ENCODE results near the gene SYS1.

The SYS1 gene

DNA sequence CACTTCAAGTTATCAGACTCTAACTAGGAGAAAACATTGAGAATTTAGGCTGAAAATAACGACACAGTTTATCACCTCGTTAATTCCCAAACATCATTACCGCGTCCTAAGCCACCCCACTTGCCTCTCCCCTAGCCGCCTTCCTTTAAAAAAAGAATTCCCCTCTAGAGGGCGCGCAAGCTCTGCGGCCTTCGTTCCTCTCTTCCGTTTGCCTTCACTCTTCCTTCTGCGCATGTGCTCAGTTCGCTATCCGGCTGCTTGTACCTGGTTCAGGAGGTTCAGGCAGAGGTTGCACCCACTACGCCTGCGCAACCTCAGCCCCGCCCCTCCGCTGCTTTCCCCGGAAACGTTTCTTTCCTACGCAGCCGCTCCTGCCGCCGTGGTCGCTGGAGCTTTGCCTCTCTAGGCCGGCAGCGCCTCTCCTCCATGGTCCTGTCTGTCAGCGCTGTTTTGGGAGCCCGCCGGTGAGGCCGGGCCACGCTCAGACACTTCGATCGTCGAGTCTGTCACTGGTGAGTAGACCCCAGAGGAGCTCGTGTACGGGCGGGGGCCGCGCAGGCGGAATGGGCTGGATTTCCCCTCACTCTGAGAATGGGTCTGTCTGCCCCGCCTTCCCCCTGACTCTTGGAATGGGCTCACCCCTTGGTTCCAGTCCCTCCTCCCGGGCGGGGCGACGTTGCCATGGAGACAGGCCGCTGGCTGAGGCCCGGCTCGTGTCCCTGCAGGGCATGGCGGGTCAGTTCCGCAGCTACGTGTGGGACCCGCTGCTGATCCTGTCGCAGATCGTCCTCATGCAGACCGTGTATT, at the start of gene SYS1:
TSS of gene SYS1 (plus strand) at position 353 of the 807 bp plus-strand sequence. CDS start at position 729, 376 bp downstream.
- peak; percentile 85 to 100 (median 97) for DNase-seq

DNA sequence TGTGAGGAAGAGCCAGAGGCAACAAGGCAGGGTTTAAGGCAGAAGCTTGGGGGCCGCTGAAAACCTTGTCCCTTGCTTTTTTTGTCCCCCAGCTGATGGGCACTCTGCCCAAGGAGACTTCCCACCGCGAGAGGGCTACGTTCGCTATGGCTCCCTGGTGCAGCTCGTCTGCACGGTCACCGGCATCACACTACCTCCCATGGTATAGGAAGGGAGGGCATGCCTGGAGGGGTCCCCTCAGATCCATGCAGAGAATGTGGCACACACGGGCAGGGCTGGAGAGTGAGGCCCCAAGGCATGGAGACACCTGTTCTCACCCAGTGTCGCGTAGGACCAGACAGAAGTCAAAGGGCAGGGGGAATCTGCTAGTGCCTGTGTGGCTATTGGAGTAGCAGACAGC, 49.0 kb upstream of the SYS1 start:
- no peak for DNase-seq

DNA sequence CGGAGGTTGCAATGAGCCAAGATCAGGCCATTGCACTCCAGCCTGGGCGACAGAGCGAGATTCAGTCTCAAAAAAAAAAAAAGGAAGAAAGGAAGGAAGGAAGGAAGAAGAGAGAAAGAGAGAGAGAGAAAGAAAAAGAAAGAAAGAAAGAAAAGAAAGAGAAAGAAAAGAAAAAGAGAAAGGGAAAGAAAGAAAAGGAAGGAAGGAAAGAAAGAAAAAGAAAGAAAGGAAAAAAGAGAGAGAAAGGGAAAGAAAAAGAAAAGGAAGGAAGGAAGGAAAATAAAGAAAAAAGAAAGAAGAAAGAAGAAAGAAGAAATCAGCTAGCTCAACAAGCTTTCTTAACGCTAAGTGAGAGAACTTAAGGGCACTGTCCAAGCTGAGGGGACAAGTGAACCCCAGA, 47.3 kb upstream of the SYS1 start:
- DNase-seq: no peak

DNA sequence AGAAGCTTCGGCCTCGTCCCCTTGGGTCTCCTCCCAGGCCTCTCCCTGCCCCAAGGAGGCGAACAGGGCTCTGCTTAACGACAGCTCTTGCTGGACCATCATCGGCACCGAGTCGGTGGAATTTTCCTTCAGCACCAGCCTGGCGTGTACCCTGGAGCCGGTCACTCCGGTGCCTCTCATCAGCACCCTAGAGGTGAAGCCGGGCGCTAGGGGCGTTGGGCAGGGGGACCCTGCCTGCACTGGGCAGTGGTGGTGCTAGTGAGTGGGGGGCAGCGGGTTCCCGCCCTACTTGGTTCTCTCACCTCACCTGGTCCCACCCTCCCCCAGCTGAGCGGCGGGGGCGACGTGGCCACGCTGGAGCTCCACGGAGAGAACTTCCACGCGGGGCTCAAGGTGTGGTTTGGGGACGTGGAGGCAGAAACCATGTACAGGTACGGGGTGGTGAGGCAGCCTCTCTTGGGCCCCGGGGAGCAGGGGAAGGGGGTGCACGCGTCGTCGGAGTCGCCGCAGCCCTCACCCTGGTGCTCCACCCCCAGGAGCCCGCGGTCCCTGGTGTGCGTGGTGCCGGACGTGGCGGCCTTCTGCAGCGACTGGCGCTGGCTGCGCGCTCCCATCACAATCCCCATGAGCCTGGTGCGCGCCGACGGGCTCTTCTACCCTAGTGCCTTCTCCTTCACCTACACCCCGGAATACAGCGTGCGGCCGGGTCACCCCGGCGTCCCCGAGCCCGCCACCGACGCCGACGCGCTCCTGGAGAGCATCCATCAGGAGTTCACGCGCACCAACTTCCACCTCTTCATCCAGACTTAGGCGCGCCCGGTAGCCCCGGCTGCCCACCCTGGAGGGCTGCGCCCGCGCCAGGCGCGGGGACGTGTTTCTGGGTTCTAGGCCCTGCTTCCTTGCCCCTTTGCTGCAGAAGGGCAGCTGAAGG, 46.5 kb upstream of the SYS1 start:
- DNase-seq: no peak

DNA sequence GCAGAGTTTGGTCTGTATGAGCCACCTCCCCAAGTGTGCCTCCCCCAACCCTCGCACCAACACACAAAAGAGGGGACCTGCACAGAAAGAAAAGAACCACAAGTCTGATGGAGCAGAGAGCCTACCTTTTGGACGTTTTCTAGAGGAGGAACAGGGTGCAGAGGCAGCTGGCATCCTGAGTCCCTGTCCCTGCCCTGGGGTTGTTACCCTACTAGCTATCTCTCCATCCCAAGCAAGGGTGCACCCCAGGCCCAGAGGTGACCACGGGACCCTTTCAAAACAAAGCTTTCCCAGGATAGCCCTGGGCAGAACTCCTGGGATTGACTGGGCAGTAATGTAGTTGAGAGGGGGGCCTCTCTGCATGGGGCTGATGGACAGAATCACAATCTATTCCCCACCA, 45.1 kb upstream of the SYS1 start:
- no peak for DNase-seq

DNA sequence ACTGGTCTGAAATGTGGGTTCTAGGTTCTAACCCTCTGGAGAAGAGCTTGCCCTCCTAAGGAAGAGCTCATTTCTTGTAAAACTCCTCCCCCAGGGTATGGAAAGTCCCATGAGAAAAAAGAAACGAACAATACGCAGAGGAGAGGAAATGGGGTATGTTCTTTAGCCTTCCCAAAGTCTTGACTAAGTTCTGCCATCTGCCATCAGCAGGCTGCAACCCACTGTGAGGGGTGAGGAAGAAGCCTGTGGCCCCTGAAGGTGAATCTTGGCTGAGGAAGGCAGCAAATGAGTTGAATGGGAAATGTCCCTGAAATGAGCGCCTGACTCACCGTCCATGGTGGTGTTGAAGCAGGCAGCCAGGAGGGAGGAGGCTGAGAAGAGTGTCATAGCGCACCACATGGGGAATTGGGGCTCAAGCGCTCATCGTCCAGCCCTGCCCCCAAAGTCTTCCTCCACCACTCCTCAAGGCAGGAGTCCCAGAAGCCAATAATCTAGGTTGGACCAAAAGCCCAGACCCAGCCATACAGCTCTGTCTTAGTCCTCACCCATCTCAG, 44.5 kb upstream of the SYS1 start:
- DNase-seq: no peak

DNA sequence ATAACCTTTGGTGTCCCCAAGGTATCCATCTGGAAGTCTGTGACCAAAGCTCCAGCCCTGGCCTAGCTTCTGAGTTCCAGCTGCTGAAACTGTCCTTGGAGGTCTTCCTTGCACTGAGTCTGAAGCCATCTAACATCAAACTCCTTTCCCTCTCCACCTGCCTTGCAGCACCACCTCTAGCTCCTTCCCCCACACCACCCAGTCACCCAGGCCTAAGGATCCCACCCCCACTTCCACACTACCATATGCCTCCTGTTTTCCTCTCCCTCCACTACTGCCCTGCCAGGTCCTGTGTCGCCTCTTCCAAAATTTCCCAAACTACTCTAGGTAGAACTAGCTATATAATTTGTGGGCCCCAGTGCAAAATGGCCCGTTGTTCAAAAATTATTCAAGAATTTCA, 44.0 kb upstream of the SYS1 start:
- DNase-seq: no peak

DNA sequence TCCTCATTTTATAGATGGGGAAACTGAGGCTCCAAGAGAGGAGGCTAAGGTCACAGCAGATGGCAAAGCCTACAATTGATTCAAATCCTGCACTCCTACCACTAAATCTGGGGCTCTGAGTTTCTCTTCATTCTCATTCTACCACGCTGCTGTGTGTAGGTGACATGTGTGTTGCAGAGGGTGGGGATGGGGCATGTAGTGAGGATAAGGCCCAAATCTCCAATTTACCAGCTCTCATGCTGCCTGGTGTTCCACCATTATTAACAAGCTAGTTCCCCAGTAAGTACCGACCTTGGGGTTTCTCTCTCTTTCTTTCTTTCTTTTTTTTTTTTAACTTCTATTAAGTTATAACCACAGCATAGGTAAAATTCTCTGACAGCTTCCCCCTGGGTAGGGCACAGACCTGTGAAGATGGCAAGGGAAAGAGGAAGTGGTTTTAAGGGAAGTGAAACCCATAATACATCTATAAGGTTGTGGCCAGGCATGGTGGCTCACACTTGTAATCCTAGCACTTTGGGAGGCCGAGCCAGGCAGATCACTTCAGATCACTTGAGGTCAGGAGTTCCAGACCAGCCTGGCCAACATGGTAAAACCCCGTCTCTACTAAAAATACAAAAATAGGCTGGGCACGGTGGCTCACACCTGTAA, 41.9 kb upstream of the SYS1 start:
- no peak for DNase-seq

DNA sequence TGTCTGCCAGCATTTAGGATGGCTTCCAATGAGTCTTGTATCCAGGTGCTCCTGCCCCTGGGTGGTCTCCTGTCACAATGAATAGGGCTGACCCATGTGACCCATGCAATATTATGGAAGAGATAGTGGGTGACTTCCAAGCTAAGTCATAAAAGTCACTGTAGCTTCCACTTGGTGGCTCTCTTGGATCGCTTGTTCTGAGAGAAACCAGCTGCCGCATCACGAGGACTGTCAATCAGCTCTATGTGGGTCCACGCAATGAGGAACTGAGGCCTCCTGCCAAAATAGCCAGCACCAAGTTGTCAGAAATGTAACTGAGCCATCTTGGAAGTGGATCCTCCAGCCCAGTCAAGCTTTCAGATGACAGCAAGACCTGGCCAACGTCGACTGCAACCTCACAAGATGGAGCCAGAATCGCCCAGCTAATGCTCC, 40.0 kb upstream of the SYS1 start:
- peak in 43 of 56 donors; percentile 6 to 71 (median 38) for DNase-seq

DNA sequence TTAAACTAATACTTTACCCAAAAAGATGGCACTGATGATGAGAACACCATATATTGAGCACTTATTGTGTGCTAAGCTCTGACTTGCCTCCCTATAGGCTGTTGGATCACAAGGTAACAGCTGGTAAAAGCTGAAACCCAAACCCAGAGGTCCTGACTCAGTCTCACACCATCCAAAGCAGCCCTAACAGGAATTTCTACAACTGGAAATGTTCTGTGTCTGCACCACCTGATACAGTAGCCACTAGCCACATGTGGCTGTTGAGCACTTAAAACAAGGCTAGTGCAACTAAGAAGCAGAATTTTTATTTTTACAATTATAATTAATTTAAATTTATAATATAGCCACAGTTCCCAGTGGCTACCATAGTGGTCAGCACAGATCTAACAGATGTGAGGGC, 39.2 kb upstream of the SYS1 start:
- DNase-seq: no peak

DNA sequence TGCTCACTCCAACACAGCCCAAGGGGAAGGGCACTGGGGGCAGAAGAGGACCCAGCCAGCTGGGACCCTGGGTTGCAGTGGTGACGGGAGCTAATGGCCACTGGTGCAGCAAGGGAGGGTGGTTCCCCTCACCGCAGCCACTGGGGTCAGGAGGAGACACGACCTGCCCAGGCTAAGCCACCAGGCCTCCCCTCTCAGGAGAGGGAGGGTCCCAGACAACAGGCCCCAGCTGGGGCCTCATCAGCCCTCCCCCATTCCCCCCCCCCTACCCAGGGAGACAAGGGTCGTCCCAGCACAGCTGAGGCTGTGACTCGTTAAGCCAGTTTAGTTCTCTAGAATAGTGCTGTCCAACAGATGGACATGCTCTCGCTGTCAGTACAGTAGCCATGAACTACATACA, 37.6 kb upstream of the SYS1 start:
- DNase-seq: no peak

DNA sequence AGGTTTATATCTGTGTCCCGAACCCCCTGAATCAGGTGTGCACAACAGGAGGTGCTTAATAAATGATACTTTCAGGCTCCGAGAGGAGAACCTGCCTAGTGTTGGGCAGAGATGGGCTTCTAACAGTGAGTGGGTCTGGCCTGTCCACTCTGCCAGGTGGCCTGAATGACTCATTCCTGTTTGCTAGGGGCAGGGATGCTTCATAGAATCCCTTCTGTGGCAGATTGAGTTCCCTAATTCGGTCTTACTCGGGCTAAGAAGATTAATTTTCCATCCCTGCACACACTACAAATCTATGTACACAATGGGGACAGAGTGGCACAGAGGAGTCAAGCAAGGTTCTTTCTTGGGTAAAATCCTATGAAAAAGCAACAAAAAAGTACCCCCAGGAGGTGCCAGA, 34.5 kb upstream of the SYS1 start:
- DNase-seq: no peak

DNA sequence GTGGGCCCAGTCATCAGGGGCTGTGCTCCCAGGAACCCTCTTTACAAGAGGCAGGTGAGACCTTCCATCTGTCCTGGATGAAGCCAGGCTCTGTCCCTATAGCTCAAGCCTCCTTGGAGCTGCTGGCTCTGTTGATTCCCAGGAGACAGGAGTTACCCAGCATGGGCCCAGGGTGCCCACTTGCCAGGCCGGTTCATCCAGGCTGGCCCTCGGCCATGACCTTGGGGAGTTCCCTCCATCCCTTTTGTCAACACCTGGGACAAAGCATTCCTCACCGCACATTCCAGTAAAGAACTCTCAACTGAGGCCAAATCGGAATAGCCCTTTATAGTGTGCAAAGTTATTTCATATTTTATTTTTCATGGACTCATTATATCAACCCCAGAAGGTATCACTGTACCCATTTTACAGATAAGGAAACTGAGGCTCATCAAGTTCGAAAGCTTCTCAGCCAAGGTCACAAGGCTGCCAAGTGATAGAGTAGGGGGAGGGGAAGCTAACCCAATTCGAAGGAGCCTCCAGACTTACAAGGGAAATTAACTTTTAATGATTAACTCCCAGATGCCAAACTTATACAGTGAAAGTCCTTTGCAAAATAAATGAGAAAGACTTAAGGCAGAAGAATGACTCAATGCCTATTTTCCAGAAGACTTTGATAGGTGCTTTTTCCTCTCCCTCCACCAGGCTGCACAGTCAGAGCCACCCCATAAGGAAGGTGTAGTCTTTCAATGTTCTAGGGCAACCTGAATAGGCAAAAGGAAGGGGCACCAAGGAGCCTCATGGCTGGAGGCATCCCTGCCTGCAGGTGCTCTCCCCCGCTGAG, 33.2 kb upstream of the SYS1 start:
- DNase-seq: no peak

DNA sequence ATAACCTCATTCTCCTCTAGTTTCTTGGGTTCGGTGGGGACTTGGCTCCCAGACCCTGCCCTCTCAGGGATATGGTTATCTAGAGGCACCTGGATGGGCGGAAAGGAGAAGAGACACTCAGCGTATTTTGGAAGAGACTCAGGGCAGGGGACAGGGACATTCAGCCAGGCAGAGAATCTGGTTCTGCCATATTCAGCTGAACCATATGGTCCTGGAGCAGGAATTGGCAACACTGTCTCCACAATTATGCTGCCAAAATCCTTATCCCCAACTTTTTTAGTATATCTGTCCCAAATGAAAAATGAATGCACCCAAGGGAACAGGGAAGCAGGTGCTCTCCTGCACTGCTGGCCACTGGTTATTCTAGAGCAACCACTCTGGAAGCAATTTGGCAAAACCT, 32.5 kb upstream of the SYS1 start:
- DNase-seq: no peak

DNA sequence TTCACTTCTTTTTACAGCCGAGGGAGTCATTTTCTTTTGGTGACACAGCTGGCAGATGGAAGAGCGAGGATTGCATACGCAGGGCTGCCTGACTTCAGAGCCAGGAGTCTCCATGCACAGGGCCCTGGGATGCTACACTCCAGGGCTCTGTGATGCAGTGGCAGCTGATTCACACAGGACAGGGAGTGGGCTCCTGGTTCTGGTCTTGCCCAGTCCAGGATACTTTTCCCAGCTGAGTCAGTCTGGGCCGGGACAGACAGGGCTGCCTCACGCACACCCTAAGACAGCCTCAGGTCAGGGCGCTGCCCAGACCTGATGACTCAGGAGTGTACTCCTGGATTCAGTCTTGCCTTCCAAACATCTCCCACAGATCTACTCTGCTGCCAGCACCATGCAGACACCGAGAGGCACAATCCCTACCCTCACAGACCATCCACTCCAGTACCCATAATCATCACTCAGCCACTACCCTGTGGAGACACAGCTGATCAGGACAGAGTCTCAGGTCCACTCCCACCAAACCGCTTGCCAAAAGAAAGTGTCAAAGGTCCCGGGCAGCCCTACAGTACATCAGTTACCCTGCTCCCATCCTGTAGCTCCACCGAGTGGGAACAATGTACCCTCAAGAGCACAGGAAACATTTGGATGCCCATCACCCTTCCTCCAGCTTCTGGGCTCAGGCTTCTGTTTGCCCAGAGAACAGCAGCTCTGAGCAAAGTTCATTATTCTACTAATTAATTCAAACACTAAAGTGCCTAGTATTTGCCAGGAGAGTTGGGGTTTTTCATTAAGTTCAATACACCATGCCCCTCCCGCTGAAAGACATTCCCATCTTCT, 26.2 kb upstream of the SYS1 start:
- DNase-seq: peak in 18 of 56 donors; percentile 4 to 48 (median 29)

DNA sequence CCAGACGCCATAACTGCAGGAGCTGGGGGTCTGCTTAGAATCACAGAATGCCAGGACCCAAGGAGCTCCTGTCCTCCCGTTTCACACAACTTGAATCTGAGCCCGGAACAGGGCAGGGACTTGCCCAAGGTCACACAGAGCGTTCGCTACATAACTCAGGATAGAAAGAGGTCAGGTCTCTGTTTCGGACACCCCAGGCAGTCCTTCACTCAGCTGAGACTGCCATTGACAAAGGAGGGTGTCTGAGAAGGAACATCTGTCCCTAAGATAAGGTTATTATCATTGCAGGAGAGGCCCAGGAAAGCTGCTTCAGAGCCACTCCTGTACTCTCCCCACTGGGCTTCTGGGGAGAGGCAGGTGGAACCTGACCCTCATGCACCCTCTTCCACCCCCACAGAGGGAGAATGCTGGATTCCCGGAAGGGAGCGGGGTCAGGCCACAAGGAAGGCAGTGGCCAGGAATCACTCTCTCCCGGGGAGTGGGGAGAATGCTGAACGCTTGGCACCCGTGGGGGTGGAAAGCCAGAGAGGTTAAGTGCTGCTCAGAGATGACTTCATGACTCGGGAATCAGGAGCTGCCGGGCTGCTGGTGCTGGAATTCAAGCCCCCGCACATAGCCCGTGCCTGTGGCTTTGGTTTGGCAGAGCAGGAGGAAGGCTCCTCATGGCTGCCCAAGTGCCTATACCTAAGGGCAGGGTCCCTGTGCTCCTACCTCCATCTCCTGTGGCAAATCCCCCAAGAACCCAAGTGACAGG, 25.4 kb upstream of the SYS1 start:
- DNase-seq: peak in 6 of 56 donors; percentile 8 to 48 (median 38)

DNA sequence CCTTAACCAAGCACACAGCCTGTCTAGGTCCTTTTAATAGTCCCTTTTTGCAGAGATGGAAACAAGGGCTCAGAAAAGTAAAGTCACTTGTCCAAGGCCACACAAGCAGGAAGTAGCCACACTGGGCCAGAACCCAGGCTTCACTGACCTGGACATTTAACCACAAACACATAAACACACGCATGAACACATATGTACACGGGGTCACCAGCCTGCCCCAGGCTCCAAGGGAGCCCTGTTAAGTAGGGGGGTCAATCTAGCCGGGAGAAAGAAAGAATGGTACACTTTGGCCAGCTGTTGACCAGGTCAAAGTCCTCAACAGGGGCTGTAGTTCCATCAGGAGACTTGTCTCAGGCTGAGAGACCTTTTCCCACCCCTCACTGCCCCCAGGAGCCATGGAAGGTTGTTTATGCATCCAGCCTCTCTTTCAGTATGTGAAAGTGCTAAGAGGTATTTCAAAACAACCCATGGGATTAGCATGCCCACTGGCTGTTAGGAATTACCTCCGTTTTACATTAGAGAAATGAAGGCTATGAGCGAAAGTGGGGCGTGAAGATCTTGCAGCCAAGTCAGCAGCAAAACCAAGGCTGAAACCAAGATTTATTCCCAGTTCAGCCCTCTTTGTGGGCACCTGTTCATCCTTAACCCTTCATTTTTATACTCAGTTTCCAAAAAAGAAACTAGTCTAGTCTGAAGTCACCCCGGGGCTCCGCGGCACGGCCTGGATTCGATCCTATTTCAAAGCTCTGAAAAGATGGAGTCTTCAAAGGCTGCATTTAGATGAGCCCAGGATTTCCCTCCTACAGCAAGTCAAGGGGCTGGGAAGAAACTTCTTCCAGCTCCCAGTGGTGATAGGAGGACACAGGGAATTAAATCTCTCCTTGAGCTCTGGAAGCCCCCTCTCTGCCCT, 24.6 kb upstream of the SYS1 start:
- no peak for DNase-seq

DNA sequence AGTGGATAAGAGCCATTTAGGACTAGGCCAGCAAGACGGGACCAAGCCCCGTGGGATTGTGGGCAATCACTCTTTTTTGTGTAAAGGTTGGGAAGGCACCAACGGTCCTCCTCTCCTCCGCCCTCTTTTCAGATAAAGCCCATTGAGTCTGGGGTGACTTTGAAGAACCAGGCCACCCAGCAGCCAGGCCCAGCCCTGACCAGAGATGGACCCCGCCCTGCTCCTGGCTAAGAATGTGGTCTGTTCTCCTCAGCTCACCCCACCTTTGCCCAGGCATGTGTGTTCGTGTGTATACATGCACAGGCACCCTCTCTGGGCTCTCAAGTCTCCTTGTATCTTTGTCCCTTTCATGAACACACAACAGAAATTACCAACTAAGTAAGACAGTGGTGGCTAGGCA, 23.9 kb upstream of the SYS1 start:
- DNase-seq: no peak

Data from nucleus accumbens (tissue), 56 donors.